Stimulated activated CD4-positive, alpha-beta T cell treated with anti-CD3 and anti-CD28 coated beads, Interleukin-12 subunit alpha, Interleukin-12 subunit beta, amount 100 ng/mL, for 48 hours (primary cell): ENCODE data around the gene BRAT1.
A peak's percentile ranks its signal among the peaks of the same experiment; 100 is the strongest.
"Not testable (repeated sequence)": the region's sequence is repeated elsewhere in the genome, so short reads cannot be mapped to it uniquely, and the experiment has no call there.

ENCODE experiments used
- DNase-seq, 3 donors: peaks; one replicate each; pipeline ENCODE4 v3.0.0-alpha.2; 2020; ENCODE audit warnings: low read depth in 2 of 3, low spot score in 1 of 3

Gene BRAT1

DNA sequence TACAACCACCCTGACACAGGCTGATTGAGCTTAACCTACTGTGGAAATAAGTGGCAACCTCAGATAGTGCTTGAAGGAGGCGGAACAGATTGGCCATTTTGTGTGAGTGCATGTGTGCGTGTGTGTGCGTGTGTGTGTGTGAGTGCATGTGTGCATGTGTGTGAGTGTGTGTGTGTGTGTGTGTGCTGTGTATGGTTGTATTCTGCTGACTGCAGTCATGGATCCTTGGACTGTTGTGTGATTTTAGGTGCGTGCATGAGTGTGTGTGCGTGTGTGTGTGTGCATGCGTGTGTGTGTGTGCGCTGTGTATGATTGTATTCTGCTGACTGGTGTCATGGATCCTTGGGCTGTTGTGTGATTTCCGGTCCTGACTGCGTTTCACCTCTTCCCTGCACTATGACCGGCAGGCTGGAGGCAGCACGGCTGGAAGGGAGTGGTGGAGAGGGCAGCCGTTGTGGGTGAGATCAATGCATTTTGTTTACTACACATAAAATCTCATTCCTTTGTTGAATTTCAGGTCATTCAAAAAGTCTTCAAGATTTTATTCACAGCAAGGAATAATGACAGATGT is 9.7 kb upstream of the BRAT1 start:
- no peak for DNase-seq

GRCh38 chr7:2563955-2564354 is 8.6 kb upstream of the BRAT1 start:
- DNase-seq = not testable (repeated sequence)

DNA sequence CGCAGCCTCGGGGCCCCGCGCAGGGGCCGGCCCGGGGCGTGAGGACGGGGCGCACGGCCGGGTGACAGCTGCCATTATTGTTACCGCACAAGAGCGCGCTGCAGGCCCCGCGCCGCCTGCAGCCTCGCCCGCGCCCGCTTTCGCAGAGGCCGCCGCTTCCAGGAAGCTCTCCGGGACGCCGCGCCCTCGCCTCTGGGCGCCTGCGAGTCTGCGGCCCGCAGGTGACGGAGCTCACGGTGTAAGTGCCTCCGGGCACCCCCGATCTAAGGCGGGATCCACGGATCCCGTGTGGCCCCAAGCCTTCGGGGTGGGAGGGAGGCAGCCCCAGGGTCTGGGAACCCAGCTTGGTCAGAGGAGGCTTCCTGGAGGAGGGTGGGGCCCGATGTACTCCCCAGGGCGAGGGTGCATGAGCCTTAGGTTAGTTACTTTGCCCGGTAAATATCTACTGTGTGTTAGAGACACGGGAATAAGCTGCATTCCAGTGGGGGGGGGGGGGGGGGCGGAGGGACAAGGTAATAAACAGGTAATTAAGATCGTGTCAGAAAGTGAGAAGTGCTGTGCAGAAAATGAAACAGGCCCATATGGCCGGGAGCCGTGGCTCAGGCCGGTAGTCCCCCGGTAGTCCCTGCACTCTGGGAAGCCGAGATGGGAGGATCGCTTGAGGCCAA is 4.1 kb upstream of the BRAT1 start:
- DNase-seq = no peak

DNA sequence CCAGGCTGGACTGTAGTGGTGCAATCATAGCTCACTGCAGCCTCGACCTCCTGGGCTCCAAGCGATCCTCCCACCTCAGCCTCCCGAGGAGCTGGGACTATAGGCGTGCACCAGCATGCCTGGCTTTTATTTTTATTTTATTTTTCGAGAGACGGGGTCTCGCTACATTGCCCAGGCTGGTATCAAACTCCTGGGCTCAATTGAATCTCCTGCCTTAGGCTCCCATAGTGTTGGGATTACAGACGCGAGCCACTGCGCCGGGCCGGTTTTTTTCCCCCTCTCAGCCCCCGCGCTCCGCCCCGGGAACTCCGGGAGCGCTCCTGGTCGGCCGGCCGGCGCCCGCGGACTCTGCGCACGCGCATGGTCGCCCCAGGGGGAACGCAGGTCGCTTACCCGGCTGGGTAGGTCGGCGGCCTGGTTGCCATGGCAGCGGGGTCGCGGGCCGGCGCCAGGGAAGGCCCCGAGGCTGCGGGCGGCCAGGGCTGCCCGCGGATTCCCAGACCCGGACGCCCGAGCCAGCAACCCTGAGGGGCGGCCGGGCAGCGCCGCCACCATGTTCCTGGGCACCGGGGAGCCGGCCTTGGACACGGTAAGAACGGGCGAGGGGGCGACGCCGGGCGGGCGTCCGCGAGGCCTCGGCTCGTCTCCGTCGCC is 3.4 kb upstream of the BRAT1 start, which contains the start of gene IQCE:
Gene IQCE, plus strand, starts transcription at position 351 of the 654 bp plus-strand sequence. Its CDS starts 203 bp downstream, at position 554.
- peak; percentile 80 to 88 (median 83) for DNase-seq

DNA sequence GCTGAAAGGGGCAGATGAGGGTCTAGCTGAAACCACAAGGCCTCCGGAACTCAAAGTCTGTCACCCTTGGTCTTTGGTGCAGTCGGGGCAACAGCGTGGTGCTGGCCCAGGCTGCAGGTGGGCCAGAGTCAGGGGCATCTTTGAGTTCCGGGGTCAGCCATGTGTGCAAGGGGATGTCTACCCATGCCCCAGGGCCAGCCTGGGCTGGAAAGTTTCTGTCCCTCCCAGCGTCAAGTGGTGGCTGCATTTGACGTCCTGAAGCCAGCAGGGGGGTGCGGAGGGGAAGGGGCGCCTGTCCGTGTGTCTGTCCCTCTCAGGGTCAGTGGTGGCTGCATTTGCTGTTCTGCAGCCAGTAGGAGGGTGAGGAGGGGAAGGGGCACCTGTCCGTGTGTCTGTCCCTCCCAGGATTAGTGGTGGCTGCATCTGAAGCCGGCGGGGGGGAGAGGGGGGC is 638 bp downstream of the BRAT1 start:
- DNase-seq = no peak

DNA sequence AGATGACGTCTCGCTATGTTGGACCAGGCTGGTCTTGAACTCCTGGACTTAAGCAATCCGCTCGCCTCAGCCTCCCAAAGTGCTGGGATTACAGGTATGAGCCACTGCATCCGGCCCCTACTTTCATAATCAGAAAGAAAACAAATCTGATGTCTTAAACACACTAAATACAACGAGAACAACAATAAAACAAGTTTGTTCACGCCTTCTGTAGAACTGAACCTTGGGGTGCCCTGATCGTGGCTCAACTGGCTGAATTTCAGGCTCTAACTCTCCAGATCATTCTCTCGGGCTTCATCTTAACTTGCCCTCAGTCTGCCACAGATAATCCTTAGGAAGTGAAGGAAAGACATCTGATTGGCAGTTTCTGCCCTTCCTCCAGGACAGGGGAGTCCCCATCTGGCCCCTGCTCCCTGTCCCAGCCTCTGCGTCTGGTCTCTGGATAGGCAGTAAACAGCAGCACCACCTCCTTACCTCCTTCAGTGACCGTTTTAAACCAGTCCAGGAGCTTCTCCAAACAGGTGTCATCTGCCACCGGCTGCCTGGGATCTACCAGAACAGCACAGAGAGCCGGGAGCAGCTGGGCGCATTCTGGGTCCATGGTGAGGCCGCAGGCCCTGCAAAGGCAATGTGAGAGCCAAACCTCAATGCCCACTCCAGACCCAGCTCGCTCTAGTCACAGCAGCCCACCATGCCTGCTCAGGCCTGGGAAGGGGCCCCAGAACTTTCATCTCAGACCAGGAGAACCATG is 1.3 kb downstream of the BRAT1 start:
- no peak for DNase-seq

- no peak for DNase-seq
Measured at GRCh38 chr7:2553108-2553507, 2.2 kb downstream of the BRAT1 start.

GRCh38 chr7:2551418-2551817 is 3.9 kb downstream of the BRAT1 start:
- DNase-seq = no peak

DNA sequence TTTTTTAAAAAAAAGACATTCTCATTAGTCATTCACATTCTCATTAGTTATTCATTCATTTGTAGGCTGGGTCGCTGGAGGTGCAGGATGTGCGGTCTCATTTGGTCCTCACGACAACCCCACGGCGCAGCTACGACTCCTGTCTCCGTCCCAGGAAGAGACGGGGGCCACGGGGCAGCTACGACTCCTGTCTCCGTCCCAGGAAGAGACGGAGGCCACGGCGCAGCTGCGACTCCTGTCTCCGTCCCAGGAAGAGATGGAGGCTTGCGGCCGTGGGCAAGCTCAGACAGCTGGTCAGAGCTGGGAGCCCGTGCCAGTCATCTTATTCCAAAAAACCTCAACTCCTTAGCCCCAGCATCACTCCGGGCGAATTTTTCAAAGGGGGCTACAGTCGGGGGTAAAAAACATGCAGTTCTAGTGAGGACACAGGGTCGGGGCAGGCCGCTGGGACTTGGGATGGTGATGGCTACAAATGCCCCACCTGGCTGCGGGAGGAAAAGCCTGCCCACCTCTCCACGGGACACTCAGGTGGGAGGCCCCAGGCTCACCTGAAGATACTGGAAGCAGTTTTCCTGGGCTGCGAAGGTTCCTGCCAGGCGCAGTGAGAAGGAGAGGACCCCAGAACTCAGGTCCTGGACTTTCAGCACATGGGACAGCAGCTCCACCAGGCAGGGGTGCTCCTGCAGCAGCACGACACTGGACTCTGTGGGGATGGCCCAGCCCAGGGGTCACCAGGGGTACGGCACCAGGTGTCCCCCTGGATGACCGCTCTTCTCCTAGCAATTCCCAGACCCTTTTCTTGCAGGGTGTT is 8.3 kb downstream of the BRAT1 start:
- no peak for DNase-seq

- no peak for DNase-seq
Measured at GRCh38 chr7:2545746-2546425, 9.4 kb downstream of the BRAT1 start.

DNA sequence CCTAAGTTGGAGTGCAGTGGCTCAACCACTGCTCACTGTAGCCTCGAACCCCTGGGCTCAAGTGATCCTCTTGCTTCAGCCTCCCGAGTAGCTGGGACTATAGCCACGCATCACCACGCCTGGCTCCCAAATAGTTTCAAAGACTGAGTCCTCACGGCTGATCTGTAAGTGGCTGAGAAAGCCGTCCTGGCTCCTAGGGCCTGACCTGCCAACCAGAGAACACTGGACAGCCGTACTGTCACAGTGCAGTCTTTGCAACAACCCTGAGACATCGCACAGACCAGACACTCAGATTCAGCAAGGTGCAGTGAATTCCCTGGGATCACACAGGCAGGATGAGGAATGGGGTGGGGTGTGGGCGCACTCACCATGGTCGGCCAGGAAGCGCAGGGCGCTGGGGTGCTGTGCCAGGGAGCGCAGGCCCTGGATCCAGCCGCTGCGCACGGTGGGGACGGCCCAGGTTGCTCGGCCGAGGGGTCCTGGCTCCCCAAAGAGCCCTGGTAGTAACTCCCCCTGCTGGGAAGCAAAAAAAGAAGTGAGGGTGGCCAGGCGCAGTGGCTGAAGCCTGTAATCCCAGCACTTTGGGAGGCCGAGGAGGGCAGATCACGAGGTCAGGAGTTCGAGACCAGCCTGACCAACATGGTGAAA is 10.7 kb downstream of the BRAT1 start:
- no peak for DNase-seq

DNA sequence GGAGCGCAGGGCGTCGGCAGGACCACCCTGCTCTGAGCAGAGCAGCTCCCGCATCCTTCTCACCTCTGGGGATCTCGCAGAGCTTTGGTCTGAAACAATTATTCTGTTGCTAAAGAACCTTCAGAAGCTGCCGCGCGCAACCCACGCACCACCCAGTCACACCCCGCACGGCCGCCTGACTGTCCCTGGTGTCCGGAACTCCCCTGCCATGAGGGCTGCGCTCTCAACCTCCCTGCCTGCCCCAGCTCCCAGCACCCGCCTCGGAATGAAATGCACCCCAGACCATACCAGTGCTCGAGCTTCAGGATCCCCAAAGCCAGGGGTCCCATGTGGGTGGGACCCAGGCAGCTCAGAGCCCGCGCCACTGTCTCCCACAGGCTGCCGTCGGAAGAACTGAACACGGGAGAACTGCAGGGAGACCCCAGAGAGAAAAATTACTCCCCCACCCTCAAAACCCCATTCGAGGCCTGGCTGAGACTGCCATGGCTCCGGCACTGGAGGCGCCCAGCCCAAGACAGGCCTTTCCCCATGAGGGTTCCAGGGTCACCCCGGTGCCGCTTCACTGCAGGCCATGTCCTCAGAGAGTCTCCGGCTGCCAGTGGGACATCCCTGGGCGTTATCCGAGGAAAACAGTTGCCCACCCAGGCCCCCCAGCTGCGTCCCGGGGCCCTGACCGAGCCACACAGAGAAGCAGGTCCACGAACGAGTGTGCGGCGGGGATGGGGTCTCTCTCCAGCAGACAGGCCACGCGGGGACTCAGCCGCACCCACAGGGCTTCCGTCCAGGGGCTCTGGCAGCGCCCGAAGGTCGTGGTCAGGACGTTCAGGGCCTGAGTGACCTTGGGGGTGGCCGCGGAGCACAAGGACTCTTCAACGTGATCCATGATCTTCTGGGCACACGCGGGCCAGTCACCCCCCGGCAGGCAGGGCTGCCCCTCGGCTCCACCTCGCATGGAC is 12.1 kb downstream of the BRAT1 start:
- no peak for DNase-seq

DNA sequence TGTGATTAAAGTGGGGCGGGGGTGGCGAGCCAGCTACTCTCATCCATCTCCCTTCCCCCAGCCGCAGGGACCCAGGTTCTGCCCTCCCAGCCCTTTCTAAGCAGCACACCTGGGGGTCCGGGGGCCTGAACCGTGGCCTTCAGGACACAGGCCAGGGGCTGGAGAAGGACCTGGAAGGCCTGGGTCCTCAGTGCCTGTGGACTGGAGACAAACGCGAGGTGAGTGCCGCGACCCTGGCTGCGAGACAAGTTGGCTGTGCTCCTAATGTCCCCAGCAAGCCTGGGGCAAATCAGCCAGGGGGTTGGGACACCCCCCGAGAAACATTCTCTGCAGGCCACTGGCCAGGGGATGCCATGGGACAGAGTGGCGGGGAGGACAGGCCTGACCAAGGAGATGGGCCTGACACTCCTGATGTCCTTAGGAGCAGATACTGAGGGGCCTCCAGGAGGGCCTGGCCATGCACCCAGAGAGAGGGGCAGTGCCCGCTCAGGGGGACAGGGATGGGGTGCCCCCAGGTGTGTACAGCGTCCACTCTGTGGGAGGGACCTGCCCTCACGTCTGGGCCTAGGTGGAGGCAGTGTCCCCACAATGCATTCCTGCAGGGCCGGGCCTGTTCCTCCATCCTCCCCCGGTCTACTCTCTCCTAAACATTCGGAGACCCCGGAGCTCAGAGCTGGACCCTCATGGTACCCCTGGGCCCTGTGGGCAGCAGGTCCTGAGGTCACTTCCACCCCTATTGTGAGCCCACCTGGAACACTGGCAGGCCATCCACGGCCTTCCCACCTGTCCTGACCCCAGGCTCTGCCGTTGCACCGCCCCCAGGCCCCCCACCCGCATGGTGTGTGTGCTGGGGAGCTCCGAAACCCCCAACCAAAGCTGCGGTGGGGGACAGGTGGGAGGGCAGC is 13.1 kb downstream of the BRAT1 start:
- DNase-seq = no peak

- no peak for DNase-seq
Measured at GRCh38 chr7:2541291-2542010, 13.9 kb downstream of the BRAT1 start.

- no peak for DNase-seq
Measured at GRCh38 chr7:2540641-2541051, 14.7 kb downstream of the BRAT1 start.

DNA sequence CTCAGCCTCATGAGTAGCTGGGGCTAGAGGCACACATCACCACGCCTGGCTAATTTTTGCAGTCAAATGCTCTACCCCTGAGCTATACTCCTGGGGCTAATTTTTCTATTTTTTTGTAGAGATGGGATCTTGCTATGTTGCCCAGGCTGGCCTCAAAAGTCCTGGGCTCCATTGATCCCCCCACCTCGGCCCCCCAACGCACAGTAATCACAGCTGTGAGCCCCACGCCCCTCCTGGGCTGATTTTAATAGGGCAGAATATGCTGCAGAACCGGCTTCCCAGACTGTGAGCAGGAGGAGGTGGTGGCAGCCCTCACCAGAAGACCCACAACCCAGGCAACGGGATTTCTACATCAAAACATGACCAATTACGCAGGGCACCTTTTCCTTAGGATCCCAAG is 15.2 kb downstream of the BRAT1 start:
- DNase-seq = no peak
